ENCODE data around the gene CLCA2.

The CLCA2 gene, protein sequence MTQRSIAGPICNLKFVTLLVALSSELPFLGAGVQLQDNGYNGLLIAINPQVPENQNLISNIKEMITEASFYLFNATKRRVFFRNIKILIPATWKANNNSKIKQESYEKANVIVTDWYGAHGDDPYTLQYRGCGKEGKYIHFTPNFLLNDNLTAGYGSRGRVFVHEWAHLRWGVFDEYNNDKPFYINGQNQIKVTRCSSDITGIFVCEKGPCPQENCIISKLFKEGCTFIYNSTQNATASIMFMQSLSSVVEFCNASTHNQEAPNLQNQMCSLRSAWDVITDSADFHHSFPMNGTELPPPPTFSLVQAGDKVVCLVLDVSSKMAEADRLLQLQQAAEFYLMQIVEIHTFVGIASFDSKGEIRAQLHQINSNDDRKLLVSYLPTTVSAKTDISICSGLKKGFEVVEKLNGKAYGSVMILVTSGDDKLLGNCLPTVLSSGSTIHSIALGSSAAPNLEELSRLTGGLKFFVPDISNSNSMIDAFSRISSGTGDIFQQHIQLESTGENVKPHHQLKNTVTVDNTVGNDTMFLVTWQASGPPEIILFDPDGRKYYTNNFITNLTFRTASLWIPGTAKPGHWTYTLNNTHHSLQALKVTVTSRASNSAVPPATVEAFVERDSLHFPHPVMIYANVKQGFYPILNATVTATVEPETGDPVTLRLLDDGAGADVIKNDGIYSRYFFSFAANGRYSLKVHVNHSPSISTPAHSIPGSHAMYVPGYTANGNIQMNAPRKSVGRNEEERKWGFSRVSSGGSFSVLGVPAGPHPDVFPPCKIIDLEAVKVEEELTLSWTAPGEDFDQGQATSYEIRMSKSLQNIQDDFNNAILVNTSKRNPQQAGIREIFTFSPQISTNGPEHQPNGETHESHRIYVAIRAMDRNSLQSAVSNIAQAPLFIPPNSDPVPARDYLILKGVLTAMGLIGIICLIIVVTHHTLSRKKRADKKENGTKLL

DNA sequence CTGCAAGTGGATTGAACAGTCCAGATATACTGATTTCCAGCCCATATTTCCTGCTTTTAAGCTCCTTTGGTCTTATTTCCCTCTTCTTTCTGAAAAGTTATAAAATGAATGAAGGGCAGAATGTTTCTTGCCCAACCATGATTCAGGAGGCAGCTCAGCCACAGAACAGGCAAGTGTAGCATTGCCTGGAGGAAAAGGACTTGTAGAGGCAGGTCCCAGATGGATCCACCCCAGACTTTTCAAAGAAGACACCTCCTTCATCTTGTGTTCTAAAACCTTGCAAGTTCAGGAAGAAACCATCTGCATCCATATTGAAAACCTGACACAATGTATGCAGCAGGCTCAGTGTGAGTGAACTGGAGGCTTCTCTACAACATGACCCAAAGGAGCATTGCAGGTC, at the start of gene CLCA2:
CLCA2 (plus strand) TSS at position 299 of the 400 bp plus-strand sequence; CDS start at position 376, 77 bp downstream.
- no peaks in the 10 kb centered on the region for H3K27me3 ChIP-seq (ENCODE audit: low read depth, low read length)
- no peak within 1 kb of the TSS for H3K9ac ChIP-seq (ENCODE audit: low read length)
- no peaks in the 10 kb centered on the region for H4K20me1 ChIP-seq (ENCODE audit: insufficient read depth, low read length)
- TF ChIP-seq, protein P1, sequence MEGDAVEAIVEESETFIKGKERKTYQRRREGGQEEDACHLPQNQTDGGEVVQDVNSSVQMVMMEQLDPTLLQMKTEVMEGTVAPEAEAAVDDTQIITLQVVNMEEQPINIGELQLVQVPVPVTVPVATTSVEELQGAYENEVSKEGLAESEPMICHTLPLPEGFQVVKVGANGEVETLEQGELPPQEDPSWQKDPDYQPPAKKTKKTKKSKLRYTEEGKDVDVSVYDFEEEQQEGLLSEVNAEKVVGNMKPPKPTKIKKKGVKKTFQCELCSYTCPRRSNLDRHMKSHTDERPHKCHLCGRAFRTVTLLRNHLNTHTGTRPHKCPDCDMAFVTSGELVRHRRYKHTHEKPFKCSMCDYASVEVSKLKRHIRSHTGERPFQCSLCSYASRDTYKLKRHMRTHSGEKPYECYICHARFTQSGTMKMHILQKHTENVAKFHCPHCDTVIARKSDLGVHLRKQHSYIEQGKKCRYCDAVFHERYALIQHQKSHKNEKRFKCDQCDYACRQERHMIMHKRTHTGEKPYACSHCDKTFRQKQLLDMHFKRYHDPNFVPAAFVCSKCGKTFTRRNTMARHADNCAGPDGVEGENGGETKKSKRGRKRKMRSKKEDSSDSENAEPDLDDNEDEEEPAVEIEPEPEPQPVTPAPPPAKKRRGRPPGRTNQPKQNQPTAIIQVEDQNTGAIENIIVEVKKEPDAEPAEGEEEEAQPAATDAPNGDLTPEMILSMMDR (IDR thresholded peaks at IDR 0.05; ENCODE audit: low read depth, low read length) = no peak
- TF ChIP-seq EZH2phosphoT487 (IDR thresholded peaks at IDR 0.05; ENCODE audit: low read depth) = no peak
- H3K79me2 ChIP-seq (ENCODE audit: low read length) = no peaks in the 10 kb centered on the region
- H3K9me3 ChIP-seq (ENCODE audit: insufficient read depth, low read length) = no peaks in the 10 kb centered on the region
- peaks cover 6% of the 10 kb centered on the region for H3K4me1 ChIP-seq (ENCODE audit: low read length)
- H3K36me3 ChIP-seq (replicated peaks; ENCODE audit: low read depth, low read length) = no peaks in the 10 kb centered on the region
- H3K27ac ChIP-seq (ENCODE audit: low read length) = no peak within 1 kb of the TSS
- no peak within 1 kb of the TSS for H3K4me2 ChIP-seq (ENCODE audit: low read length)
- H3K4me3 ChIP-seq (ENCODE audit: low read length) = no peak within 1 kb of the TSS
- no peak within 1 kb of the TSS for H2AFZ ChIP-seq (ENCODE audit: low read depth, low read length)

DNA sequence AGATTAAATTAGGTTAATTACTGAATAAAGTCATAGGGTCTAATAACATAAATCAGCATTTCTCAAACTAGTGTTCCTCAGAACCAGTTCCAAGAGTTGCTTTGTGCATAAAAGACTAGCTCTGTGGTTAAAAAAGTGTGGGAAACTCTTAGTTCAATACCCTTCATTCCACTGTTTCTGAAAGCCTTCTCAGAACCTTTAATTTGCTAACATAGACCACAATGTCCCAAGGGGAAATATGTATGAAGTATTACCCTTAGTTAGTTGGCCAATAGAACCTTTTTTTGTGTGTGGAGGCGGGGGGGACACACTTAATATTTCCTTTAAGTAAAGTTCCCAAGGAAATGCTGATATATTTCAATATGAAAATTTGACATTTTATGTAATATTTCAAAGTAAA, 48.3 kb upstream of the CLCA2 start:
- Histone ChIP-seq H3K4me3 (ENCODE audit: low read length) (no peak overlapping the region), H3K79me2 (ENCODE audit: low read length) (no peaks in the 10 kb centered on the region), H3K9ac (ENCODE audit: low read length) (no peak overlapping the region), H3K27ac (ENCODE audit: low read length) (no peak overlapping the region), H3K27me3 (ENCODE audit: low read depth, low read length) (no peaks in the 10 kb centered on the region), H3K9me3 (ENCODE audit: insufficient read depth, low read length) (no peaks in the 10 kb centered on the region), H3K4me2 (ENCODE audit: low read length) (no peak overlapping the region), H2AFZ (ENCODE audit: low read depth, low read length) (no peak overlapping the region), H3K36me3 (replicated peaks; ENCODE audit: low read depth, low read length) (peaks cover 3% of the 10 kb centered on the region), H3K4me1 (ENCODE audit: low read length) (no peaks in the 10 kb centered on the region), H4K20me1 (ENCODE audit: insufficient read depth, low read length) (no peaks in the 10 kb centered on the region)
- TF ChIP-seq, protein P1 (IDR thresholded peaks at IDR 0.05; ENCODE audit: low read depth, low read length) = no peak
- no peak for TF ChIP-seq EZH2phosphoT487 (IDR thresholded peaks at IDR 0.05; ENCODE audit: low read depth)

DNA sequence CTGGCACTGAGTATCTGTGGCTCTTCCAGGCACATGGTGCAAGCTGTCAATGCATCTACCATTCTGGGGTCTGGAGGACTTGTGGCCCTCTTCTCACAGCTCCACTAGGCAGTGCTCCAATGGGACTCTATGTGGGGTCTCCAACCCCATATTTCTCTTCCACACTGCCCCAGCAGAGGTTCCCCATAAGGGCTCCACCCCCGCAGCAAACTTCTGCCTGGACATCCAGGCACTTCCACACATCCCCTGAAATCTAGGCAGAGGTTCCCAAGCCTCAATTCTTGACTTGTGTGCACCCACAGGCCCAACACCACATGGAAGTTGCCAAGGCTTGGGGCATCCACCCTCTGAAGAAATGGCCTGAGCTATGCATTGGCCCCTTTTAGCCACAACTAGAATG, 46.6 kb upstream of the CLCA2 start:
- no peak overlapping the region for H3K4me3 ChIP-seq (ENCODE audit: low read length)
- H3K4me1 ChIP-seq (ENCODE audit: low read length) = no peaks in the 10 kb centered on the region
- no peak for TF ChIP-seq EZH2phosphoT487 (IDR thresholded peaks at IDR 0.05; ENCODE audit: low read depth)
- TF ChIP-seq, protein P1 (IDR thresholded peaks at IDR 0.05; ENCODE audit: low read depth, low read length) = no peak
- H3K9ac ChIP-seq (ENCODE audit: low read length) = no peak overlapping the region
- no peak overlapping the region for H3K27ac ChIP-seq (ENCODE audit: low read length)
- H2AFZ ChIP-seq (ENCODE audit: low read depth, low read length) = no peak overlapping the region
- no peaks in the 10 kb centered on the region for H3K27me3 ChIP-seq (ENCODE audit: low read depth, low read length)
- no peak overlapping the region for H3K4me2 ChIP-seq (ENCODE audit: low read length)
- no peaks in the 10 kb centered on the region for H3K79me2 ChIP-seq (ENCODE audit: low read length)
- H4K20me1 ChIP-seq (ENCODE audit: insufficient read depth, low read length) = no peaks in the 10 kb centered on the region
- peaks cover 3% of the 10 kb centered on the region for H3K36me3 ChIP-seq (replicated peaks; ENCODE audit: low read depth, low read length)
- no peaks in the 10 kb centered on the region for H3K9me3 ChIP-seq (ENCODE audit: insufficient read depth, low read length)

- no peak overlapping the region for H2AFZ ChIP-seq (ENCODE audit: low read depth, low read length)
- no peak overlapping the region for H3K27ac ChIP-seq (ENCODE audit: low read length)
- no peaks in the 10 kb centered on the region for H4K20me1 ChIP-seq (ENCODE audit: insufficient read depth, low read length)
- no peaks in the 10 kb centered on the region for H3K27me3 ChIP-seq (ENCODE audit: low read depth, low read length)
- 0 out of 2 replicates have a peak, but pooled peaks cover 2% of the 10 kb centered on the region for H3K4me1 ChIP-seq (ENCODE audit: low read length)
- no peak overlapping the region for H3K4me3 ChIP-seq (ENCODE audit: low read length)
- H3K9ac ChIP-seq (ENCODE audit: low read length) = no peak overlapping the region
- H3K9me3 ChIP-seq (ENCODE audit: insufficient read depth, low read length) = no peaks in the 10 kb centered on the region
- no peak overlapping the region for H3K4me2 ChIP-seq (ENCODE audit: low read length)
- H3K36me3 ChIP-seq (replicated peaks; ENCODE audit: low read depth, low read length) = peaks cover 3% of the 10 kb centered on the region
- TF ChIP-seq, protein P1 (IDR thresholded peaks at IDR 0.05; ENCODE audit: low read depth, low read length) = no peak
- no peak for TF ChIP-seq EZH2phosphoT487 (IDR thresholded peaks at IDR 0.05; ENCODE audit: low read depth)
- H3K79me2 ChIP-seq (ENCODE audit: low read length) = no peaks in the 10 kb centered on the region
These were observed 45.2 kb upstream of the CLCA2 start for GRCh38 chr1:86378813-86379212.
